Esophagus muscularis mucosa (tissue), 4 donors: ENCODE results near the gene GDF15. TPM values are rescaled to one million over a fixed set of nuclear protein-coding genes. Genes with fewer than 3 reads are reported as not detected.

Experiments used
- DNase-seq: peaks from one replicate; pipeline ENCODE4 v3.0.0-alpha.2; 2017; ENCODE audit errors: extremely low spot score
- H3K27ac ChIP-seq, 4 donors: fragments of 200-600 bp; sonication (generic); replicated peaks in 1 of 4; 1 replicate in 3 of 4; 2 replicates in 1 of 4; pipeline ENCODE4 v1.5.1; 2016 to 2019; ENCODE audit warnings: mild to moderate bottlenecking in 1 of 4
- H3K27me3 ChIP-seq, 4 donors: fragments of 200-600 bp; sonication (generic); one replicate each; pipeline versions ENCODE4 v1.5.1 to v1.6.0; 2016 to 2019
- H3K36me3 ChIP-seq, 4 donors: fragments of 200-600 bp; sonication (generic); one replicate each; pipeline ENCODE4 v1.5.1; 2016 to 2019
- H3K4me1 ChIP-seq, 4 donors: fragments of 200-600 bp; sonication (generic); one replicate each; pipeline ENCODE4 v1.5.1; 2016 to 2019
- H3K4me3 ChIP-seq, 4 donors: fragments of 200-600 bp; sonication (generic); 1 replicate in 2 of 4; 2 replicates in 2 of 4; pipeline ENCODE4 v1.5.1; 2016 to 2019; ENCODE audit warnings: mild to moderate bottlenecking in 4 of 4, moderate library complexity in 1 of 4
- H3K9me3 ChIP-seq, 4 donors: fragments of 200-600 bp; sonication (generic); 1 replicate in 3 of 4; 2 replicates in 1 of 4; pipeline ENCODE4 v1.5.1; 2016 to 2019
- EP300 ChIP-seq: sonication (generic); formaldehyde crosslinking; IDR thresholded peaks from one replicate; pipeline ENCODE4 v1.6.1; 2017; ENCODE audit warnings: antibody characterized with exemption
- POLR2A ChIP-seq: fragments of 450-650 bp; IDR thresholded peaks from one replicate; pipeline ENCODE4 v1.6.1; 2017; ENCODE audit warnings: antibody characterized with exemption, moderate library complexity, mild to moderate bottlenecking, low read depth
- POLR2AphosphoS5 ChIP-seq, 2 donors: sonication (generic); formaldehyde crosslinking; IDR thresholded peaks; one replicate each; pipeline ENCODE4 v1.6.1; 2017; ENCODE audit warnings: antibody characterized with exemption in 2 of 2
- WGBS: methylation state at CpG from one replicate; pipeline ENCODE4 v1.1.5; 2018; 5-methylcytosine and 5-hydroxymethylcytosine counted together
- intact Hi-C: fragments of 100-400 bp; cut with DNase I; formaldehyde crosslinking; loops from one replicate; pipeline ENCODE4 v1.15.1; 2023
- total RNA-seq, 4 donors: library from RNA; depleted of rRNA; stranded (reverse); fragments of >200 nt; gene quantifications; one replicate each; pipeline versions ENCODE4 v1.1.0 to v1.2.1, GENCODE V29; 2016
- TF ChIP-seq, protein P1 (sequence below), 3 experiments: fragments of 200-600 bp in 2 of 3; fragments of 450-650 bp in 1 of 3; sonication (generic) in 2 of 3; IDR thresholded peaks; one replicate each; pipeline ENCODE4 v1.5.1; 2017 to 2019; ENCODE audit warnings: antibody characterized with exemption in 3 of 3, mild to moderate bottlenecking in 2 of 3, moderate library complexity in 1 of 3

Gene GDF15
- total RNA-seq, 4 donors from 2014 or later, result 1.6 to 5.6 (median 3.8) TPM

DNA sequence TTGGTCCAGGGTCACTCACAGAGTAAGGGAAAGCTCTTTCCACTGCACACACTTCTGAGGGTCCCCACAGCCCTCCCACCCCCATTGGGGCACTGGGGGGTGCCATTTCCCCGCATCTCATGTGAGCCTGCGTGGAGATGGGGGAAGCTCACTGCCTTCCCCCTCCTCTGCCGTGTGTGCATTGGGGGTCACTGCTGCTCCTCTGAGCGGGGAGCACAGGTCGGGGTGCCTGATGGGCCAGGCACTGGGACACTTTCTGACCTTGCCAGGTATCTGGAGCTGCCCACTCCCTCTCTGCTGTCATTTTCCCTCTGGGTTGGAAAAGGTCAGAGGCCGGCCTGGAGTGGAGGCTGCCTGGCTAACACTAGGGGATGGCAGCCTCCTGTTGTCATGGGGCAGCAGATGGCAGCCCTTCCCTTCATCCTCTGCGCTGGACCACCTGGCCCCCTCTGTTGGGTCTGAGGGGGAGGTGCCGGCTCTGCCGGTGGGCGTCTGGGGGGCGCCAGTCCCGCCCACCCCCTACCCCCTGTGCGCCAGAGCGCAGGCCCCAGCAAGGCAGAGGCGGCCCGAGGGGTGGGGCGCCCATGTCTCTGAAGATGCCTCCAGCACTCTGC lies 42.3 kb downstream of the GDF15 start:
- Histone ChIP-seq H3K27ac (peak overlapping the region; percentile 75 to 86 (median 82)), H3K4me3 (peak overlapping the region; percentile 56 to 66 (median 61)), H3K4me1 (peaks cover 64 to 99% (median 82%) of the 10 kb centered on the region in 4 donors), H3K9me3 (no peaks in the 10 kb centered on the region), H3K27me3 (no peaks in the 10 kb centered on the region), H3K36me3 (peaks cover 0 to 16% (median 13%) of the 10 kb centered on the region in 4 donors)
- no peak for TF ChIP-seq EP300
- no peak for TF ChIP-seq POLR2AphosphoS5 (IDR thresholded peaks at IDR 0.05)
- TF ChIP-seq, protein P1, sequence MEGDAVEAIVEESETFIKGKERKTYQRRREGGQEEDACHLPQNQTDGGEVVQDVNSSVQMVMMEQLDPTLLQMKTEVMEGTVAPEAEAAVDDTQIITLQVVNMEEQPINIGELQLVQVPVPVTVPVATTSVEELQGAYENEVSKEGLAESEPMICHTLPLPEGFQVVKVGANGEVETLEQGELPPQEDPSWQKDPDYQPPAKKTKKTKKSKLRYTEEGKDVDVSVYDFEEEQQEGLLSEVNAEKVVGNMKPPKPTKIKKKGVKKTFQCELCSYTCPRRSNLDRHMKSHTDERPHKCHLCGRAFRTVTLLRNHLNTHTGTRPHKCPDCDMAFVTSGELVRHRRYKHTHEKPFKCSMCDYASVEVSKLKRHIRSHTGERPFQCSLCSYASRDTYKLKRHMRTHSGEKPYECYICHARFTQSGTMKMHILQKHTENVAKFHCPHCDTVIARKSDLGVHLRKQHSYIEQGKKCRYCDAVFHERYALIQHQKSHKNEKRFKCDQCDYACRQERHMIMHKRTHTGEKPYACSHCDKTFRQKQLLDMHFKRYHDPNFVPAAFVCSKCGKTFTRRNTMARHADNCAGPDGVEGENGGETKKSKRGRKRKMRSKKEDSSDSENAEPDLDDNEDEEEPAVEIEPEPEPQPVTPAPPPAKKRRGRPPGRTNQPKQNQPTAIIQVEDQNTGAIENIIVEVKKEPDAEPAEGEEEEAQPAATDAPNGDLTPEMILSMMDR (IDR thresholded peaks at IDR 0.05), result no peak
- DNase-seq, result no peak
- WGBS, result 54% methylated on average over 5 of the region's 17 CpGs
- intact Hi-C loops, result no loop called here

DNA sequence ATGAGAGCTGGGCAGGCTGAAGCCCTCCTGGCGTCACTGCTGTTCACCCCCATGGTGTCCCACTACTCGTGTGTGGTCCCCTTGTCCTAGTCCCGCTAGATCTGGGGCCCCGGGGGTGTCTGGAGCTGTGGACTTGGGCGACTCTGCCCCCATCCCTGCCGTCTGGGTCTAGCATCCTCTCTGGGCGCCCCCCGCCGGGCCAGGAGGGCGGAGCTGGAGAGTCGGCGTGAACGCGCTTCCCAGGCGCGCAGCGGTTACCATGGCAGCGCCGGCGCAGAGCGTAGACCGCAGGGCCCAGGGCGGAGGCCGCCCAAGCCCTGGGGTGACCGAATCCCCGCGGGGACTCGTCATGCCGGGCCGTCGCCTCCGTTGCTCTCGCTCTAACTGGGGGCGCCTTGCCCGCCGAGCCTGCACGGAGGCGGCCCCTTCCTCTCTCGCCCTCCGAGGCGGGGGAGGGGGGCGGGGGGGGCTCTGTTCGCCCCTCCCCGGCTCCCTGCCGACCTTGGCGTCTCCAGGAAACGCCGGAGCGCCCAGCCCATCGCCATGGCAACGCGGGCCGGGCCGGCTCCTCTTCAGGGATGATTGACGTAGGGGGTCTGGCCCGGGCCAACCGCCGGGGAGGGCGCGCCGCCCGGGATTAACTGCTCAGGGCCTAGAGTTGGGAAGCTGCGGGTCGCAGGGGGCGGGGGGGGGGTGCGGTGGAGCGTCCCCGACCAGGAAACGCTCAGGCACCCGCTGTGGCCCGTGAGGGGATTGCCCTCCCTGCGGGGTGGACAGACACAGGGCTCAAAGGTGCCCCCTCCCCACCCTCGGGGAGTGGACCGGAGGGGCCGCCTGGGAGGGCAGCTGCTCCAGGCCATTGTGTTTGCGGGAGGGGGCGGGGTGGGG lies 43.1 kb downstream of the GDF15 start:
- intact Hi-C loops, result no loop called here
- H3K27me3 ChIP-seq, result no peaks in the 10 kb centered on the region
- H3K4me1 ChIP-seq, result peaks cover 60 to 96% (median 81%) of the 10 kb centered on the region in 4 donors
- 3% methylated on average over 8 of the region's 77 CpGs for WGBS
- no peak for DNase-seq
- H3K27ac ChIP-seq, result peak overlapping the region; percentile 75 to 86 (median 82)
- no peaks in the 10 kb centered on the region for H3K9me3 ChIP-seq
- peaks cover 0 to 16% (median 13%) of the 10 kb centered on the region in 4 donors for H3K36me3 ChIP-seq
- H3K4me3 ChIP-seq, result peak overlapping the region; percentile 56 to 66 (median 61)
- TF ChIP-seq POLR2AphosphoS5 (IDR thresholded peaks at IDR 0.05) (peak in 1 of 2 donors; percentile 44), POLR2A (no peak)

GRCh38 chr19:18429717-18430416 lies 43.9 kb downstream of the GDF15 start:
- intact Hi-C loops, result no loop called here
- no peak for TF ChIP-seq POLR2A
- TF ChIP-seq, protein P1 (IDR thresholded peaks at IDR 0.05), result no peak
- TF ChIP-seq EP300, result no peak
- no peak for TF ChIP-seq POLR2AphosphoS5 (IDR thresholded peaks at IDR 0.05)
- H3K27ac ChIP-seq, result peak overlapping the region; percentile 75 to 86 (median 82)
- H3K4me3 ChIP-seq, result peak overlapping the region; percentile 56 to 66 (median 61)
- H3K9me3 ChIP-seq, result no peaks in the 10 kb centered on the region
- H3K36me3 ChIP-seq, result peaks cover 0 to 18% (median 14%) of the 10 kb centered on the region in 4 donors
- WGBS, result 41% methylated on average over 8 of the region's 13 CpGs
- H3K27me3 ChIP-seq, result no peaks in the 10 kb centered on the region
- DNase-seq, result no peak
- peaks cover 56 to 96% (median 79%) of the 10 kb centered on the region in 4 donors for H3K4me1 ChIP-seq

GRCh38 chr19:18430417-18431144 lies 44.6 kb downstream of the GDF15 start:
- no peak for DNase-seq
- Histone ChIP-seq H3K9me3 (no peaks in the 10 kb centered on the region), H3K36me3 (peaks cover 0 to 26% (median 21%) of the 10 kb centered on the region in 4 donors), H3K27me3 (no peaks in the 10 kb centered on the region), H3K4me3 (no peak overlapping the region), H3K27ac (peak overlapping the region in 1 of 4 donors; percentile 86), H3K4me1 (peaks cover 49 to 90% (median 73%) of the 10 kb centered on the region in 4 donors)
- 88% methylated on average over 11 of the region's 21 CpGs for WGBS
- intact Hi-C loops, result no loop called here
- TF ChIP-seq POLR2AphosphoS5 (IDR thresholded peaks at IDR 0.05) (no peak), POLR2A (no peak), EP300 (no peak)
- TF ChIP-seq, protein P1 (IDR thresholded peaks at IDR 0.05), result no peak
